HG03571 (cell line): ENCODE measurements around the gene CACNA1C.

ENCODE experiments used
- ATAC-seq: cut with Tn5 transposase; IDR thresholded peaks from one replicate; pipeline ENCODE4 v1.9.1; 2021; ENCODE audit not compliant: unreplicated experiment

Gene CACNA1C

DNA sequence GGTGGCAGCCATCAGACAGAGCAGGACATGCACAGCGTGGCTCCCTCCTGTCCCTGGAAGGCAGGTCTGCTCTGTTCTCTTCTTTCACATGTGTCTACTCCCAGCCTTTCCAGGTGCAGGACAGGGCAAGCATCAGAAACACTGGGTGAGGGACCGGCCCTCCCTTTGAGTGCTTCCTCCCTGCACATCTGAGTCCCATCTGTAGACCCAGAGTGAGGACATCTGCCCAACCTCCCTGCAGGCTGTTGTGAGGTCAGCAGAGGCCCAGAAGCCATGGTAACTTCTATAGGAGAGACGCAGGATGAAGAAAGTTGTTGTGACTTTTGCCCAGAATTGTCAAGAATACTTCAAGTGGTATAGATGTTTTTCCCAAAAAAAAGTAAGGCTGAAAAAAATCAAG is 282.7 kb downstream of the CACNA1C start:
- no peak for ATAC-seq

DNA sequence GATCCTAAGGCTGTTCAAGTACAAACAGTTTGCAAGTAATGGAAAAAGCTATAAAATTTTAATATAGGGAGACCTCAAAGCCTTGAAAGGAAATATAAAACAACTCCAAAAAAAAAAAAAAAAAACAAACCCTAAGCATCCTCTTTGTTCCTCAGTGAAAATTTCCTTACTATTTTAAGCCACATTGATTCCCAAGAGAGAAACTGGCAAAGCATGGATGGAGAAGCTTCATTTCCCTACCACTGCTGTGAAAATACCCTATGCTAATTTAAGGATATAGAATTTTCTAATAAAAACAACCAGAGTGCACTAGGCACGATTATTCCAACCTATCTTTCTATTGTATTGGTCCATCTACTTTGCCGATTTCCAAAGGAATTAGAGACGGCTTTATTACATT is 283.1 kb downstream of the CACNA1C start:
- ATAC-seq: no peak

DNA sequence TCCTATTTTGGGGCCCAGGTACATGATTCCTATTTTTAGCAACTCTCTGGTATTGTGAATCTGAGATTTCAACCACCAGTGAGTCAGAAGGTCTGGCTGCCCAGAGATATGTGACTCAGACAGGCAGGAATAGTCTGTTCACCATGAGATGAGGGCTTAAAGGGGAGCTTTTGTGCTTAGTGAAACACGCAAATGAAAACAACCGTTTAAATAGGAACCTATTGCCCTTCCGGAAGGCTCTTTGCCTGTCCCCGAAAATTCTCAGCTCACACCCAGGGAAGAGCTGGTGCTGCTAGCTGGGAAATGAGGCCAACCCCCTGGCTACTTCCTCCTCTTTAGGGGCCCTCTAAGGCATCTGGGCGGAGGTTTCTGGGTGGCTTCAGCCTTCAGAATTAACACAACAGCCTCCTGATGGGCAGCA is 283.6 kb downstream of the CACNA1C start:
- ATAC-seq: peak; percentile 68

DNA sequence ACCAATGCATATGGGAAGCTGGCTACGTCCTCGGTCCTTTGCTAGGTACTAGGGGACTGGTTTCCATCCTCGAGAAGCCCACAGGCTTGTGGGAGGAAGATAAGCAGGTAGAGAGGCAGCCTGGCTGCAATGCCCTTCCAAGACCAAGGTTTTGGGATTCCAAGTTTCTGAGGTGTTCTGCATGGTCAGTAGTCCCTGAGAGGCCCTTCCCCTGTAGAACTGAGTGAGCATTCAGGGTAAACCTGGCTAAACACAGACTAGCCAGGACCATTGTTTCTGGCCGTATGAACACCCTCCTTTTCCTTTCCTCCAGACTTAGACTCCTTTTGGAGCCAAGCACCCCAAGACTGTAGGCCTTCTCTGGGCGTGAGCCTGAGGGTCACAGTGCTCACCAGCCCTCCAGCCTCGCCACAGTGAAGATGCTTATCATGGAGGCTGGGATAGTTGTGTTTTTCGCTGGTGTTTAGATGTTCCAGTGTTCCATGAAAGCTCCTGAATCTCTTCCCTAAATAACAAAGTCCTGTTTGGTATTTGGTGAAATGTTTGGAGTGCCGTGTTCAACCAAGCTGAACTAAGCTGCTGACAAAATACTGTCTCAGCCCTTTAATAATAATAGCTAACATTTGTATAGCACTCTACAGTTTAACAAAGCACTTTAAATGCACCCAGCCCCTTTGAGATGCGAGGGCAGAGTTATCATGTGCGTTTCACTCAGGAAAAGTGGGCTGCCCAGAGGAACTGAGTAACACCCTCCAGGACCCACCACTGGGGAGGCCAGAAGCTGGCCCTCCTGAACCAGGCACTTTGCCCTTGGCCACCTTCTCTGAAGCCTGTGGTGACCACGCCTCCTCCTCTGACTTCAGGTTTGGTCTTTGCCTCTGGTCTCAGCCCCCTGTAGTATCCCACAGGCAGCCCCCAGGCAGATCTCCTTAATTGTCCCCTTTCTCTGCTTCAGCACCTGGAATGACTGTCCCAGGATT is 284.5 kb downstream of the CACNA1C start:
- ATAC-seq: no peak

DNA sequence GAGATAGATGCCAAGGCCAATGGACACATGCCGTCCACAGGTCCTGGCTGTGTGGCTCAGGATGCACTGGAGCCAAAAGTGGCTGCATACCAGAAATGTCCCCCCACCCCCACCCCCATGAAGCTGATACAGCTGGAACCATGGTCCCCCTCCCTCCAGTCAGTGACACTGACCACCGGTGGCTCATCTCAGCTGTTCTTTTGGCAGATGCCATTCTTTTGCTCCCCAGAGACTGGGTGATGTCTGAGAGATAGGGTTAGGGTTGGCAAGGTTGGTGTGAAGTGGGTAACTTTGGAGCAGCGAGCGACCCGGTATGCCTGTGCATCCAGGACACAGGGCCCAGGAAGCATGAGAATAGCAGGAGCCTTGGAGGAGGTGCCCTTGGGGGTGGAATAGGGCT is 285.6 kb downstream of the CACNA1C start:
- no peak for ATAC-seq

DNA sequence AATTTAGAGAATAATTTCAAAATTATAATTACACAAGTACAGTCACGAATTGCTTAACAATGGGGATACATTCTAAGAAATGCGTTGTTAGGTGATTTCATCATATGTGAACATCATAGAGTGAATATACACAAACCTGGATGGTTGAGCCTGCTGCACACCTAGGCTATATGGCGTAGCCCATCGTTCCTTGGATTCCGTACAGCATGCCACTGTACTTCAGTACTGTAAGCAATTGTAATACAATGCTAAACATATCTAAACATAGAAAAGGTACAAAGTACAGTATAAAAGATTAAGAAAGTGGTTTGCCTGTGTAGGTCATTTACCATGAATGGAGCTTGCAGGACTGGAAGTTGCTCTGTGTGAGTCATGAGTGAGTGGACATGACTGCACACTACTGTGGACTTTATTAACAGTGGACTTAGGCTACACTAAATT is 286.2 kb downstream of the CACNA1C start:
- ATAC-seq: no peak

DNA sequence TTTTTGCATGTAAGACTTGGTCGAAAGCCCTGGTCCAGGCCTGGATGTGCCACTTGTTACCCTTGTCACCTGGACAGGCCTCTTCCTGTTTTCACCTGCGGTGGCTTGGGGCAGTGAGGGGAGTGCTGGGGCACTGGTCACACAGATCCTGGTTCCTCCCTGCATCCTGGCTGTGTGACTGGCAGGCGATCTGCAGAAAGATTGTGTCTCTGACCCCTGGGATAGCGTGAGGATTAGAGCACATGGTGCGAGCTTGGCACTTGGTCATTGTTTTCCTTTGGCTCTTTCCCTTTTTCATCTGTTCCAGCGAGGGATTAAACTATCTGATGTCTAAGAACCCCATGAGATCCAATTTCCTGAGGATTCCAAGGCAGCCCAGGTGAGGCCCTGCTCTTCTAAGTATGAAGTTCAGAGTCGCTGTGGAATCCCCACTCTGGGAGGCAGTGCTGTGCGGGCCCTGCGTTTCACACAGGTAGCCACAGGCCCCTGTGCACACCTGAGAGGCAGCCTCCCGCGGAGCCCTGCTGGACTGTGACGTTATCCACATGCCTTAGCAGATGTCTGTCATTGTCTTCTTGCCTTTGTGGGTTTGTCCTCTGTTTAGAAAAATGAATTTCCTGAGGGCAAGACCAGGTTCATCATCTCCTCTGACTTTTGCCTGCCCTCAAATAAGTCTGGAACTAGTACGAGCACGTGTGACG is 288.4 kb downstream of the CACNA1C start:
- no peak for ATAC-seq

DNA sequence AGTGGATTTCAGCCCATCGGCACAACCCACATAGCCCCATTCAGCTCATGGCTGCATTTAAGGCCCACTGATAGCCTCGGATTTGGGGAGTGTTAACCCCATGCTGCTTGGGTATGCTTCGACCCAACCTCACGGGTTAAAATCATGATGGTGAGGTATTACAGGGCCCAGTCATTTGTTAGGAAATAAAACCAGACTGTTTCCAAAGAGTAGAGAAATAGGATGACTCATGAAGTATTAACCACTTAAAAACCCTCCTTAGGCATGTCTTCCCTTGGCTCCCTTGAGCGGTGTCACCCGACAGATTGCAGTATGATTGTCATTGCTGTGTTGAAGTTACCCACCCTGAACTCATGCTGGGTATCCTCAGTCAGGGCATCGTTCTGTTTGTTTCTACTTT is 289.1 kb downstream of the CACNA1C start:
- no peak for ATAC-seq

DNA sequence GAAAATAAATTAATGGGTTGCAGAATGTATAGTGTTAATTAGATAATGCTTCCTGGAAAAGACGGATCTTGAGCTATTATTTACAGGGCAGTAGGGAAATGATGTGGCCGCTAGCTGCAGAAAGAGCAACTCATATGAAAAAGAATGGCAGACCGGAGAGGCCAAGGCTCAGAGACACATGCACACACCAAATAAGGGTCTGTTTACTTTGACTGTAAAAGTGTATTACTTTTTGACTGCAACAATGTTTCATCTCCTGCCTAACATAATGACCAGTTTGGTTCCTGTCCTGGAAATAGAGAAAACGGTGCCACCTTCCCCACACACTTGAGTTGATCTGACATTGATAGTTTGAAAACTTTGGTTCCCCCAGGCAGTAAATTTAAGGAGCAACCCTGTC is 290.9 kb downstream of the CACNA1C start:
- no peak for ATAC-seq

DNA sequence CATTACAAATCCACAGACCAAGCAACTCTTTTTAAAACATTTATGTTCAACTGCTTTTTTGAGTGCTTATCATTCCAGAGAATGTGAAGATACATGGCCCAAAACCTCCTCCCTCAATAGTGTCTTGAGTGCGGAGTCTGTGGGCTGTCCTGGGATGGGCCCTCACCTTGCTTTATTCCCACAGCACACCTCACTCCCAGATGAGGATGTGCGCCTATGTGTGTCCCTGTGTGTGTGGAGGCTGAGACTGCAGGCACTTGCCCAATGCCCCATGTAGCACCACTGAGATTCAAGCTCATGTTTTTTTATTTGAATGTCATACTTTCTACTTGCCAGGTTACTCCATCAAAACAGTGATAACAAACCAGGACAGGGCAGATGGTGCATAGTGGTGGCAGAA is 291.7 kb downstream of the CACNA1C start:
- ATAC-seq: no peak

DNA sequence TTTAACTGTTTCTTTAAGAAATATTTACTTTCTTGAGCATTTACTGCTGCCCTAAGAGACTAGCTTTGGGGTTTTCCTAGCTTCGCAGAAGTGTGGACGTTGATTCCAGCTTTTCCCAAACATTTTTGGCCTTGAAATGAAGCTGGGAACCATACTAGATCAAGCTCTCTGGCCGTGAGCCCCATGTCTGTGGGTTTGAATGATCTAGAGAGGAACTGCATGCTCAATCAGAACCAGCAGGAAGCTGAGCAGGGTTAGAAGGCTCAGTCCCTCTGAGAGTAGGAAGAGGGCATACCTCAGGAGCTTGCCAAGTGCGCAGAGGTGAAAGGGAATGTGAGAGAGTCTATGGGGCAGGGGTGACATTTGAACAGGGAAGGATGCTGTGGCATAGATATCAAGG is 292.1 kb downstream of the CACNA1C start:
- no peak for ATAC-seq

DNA sequence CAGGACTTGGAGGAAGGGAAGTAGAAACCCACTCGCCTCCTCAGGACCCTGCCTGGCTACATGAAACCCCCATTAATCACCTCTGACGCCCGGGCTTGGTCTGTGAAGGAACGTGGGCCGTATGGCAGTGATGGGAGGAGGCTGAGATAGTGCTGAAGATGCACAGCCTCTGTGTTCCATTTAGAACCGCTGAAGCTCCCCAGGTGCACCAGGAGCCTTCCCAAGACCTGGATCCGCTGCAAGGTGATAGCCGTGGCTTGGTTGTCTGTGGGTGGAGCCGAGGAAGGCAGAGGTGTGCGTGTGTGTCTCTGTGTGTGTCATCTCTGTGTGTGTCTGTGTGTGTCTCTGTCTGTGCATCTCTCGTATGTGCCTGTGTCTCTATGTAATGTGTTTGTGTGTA is 293.1 kb downstream of the CACNA1C start:
- ATAC-seq: no peak

DNA sequence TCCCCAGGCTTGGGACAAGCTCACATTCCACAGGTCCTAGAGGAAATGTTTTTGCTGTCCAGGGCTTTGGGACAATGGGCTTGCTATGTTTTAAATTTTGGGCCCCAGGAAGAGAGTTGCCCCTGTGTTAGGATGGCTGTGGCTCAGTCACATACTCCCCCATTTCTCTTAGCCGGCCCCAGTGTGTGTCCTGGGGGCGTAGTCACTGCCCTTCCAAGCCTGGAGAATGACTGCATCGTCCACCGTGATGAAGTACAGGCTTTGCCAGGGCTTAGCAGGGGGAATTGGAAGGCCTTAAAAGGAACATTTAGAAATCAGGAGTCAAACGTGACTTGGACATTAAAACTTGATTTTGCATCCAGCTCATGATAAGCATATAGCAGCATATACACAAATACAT is 293.6 kb downstream of the CACNA1C start:
- ATAC-seq: no peak

DNA sequence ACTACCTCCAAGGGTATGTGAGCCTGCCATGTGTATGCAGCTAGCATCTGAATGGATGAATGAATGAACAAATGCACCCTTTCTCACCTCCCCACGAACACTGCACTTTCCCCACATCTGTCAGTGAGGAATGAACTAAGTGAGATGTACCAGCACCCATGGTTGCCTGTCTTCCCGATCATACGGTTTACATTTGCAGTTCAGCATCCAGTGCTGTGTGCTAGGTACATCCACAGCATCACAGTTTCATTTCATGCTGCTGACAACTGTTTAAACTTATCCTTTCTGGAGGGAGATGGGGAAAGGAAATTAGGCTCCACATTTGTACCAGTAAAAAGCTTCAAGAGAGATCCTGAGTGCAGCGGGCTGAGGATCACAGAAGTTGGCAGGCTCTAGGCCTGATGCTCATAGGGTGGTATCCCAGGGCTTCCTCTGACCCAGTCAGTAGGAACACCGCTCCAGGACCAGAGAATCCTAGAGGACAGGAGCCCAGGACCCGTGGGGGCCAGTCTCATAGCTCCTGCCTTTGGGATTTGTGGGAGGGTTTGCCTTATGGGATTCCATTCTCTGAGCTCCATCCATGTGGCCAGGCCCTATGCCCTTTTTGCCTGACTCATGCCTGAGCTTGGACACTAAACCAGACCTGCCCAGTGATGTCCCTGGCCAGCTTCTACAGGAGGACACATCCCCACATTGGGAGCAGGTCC is 294.5 kb downstream of the CACNA1C start:
- no peak for ATAC-seq

DNA sequence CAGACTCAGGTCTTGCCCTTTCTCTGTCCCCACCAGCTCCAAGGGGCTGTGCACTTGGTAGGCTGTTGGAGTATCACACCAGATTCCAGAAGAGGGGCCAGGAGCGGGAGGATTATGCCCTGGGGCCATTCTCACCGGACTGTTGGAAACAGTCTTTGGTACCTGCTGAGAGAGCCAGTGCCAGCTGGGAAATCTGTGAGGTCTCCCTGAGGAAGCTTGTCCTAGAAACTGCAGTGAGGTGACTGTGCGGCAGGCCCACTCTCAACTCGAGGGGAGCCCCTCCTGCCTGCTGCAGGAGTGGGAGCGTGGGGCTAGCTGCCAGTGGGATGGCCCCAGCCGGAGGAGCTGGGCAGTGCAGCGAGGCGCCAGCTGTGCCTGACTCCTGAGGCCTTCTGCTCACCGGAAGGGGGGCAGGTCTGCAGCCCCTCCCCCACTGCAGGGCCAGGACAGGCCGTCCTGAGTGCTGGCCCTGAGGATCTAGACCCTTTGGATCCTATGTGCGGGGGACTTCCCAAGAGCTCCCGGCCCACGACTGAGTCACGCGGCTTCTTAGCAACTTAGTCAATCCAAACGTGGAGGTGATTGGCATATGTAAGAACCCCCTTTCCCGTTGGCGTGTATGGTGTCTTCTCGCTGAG is 295.2 kb downstream of the CACNA1C start:
- no peak for ATAC-seq

DNA sequence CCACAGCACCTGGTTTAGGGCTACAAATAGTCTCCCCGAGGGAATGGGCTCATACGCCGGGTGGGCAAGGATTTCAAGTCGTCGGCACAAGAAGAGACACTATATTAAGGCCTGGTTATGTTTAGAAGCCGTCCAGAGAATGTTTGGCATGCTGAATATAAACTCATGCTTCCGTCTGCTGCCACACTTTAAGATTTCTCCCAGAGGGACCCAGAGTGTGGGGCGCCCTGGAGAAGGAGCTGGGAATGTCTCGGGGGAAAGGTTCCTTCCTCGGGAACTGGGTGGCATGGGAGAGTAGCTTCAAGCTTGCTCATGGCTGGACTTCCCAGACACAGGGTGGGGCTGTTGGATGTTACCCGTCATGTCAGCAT is 295.7 kb downstream of the CACNA1C start:
- no peak for ATAC-seq

DNA sequence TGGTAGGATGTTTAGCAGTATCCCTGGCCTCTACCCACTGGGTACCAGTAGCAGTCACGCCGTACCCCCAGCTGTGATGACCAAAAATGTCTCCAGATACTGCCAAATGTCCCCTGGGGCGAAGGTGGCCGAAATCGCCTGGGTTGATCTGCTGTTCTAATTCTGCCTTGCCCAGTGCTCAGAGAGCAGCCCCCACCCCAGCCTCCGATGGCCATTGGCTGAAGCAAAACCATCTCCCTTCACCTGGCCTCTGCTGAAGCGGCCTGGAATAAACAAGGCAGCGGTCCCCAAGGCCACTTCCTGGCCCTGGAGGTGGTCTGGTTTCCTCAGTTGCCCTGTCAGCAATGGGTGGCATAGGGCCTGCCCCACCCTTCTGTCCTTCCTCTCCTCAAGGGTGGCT is 298.4 kb downstream of the CACNA1C start:
- no peak for ATAC-seq

DNA sequence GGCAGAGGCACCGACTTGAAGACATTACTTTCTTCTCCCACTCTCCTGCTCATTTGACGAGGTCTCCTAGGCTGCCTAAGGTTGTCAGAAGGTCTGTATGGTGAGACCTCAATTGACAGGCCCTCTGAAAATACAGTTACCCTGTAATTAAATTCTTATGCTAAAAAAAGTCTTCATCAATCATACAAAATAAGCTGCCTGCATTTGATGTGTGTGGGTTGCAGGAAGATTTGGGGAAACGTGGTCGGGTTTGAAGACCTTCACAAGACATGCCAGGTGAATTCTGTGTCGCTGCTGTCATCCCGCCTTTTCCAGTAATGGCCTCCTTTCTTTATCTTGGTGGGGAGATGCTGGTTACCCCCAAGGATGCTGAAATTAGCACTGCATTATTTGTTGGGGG is 299.4 kb downstream of the CACNA1C start:
- ATAC-seq: no peak

DNA sequence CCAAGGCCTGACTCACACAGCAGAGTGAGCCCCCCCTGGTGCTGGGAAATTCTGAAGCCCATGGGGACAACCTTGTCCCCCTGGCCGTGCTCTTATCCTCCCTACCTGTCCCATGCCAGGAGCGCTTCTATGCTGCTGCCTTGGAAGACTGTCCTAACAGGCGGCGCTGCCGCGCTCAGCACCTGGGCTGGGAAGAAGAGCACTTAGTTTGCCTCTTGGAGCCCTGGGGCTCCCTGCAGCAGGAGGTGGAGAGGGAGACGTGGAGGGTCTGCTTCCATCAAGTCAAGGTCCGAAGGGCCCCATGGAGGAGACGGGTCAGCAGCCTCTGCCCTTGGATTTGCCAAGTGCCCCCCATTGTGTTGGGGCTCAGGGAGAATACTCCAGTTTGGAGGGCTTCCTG is 300.5 kb downstream of the CACNA1C start:
- no peak for ATAC-seq

DNA sequence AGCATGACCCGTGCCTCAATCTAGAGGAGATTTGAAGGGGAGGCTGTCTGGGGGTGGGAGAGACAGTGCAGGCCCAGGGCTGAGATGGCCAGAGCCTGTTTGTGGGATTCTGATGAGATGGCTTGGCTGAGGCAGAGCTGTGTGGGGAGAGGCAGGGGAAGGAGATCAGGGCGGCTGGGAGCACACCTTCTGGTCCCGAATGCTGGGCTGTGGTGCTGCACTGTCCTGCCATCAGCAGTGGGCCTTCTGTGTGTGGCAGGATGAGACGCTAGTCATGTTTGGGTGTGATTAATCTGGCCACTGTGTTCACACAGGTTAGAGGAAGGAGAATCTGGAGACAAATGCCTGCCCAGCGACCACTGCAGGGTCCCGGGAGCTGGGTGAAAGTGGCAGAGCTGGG is 300.9 kb downstream of the CACNA1C start:
- ATAC-seq: no peak
